Neutrophil (primary cell): ENCODE measurements around the gene GTSE1.
A peak's percentile ranks its signal among the peaks of the same experiment; 100 is the strongest.

Experiments used
- H3K27ac ChIP-seq: fragments of 200-600 bp; sonication (generic); 2 replicates; pipeline ENCODE4 v1.5.1; 2016; ENCODE audit warnings: mild to moderate bottlenecking, moderate library complexity
- H3K27me3 ChIP-seq: fragments of 200-600 bp; sonication (generic); 2 replicates; pipeline ENCODE4 v1.6.0; 2016; ENCODE audit warnings: mild to moderate bottlenecking
- H3K36me3 ChIP-seq: fragments of 200-600 bp; sonication (generic); 2 replicates; pipeline ENCODE4 v1.5.1; 2017
- H3K4me1 ChIP-seq, 2 experiments: fragments of 200-600 bp in 1 of 2; sonication (generic) in 1 of 2; 1 replicate in 1 of 2; 2 replicates in 1 of 2; pipeline versions ENCODE4 v1.5.1 to v1.6.1; 2013 to 2016; ENCODE audit warnings: low read depth in 1 of 2, low read length in 1 of 2, mild to moderate bottlenecking in 1 of 2, moderate library complexity in 1 of 2; ENCODE audit not compliant: control insufficient read depth in 1 of 2, insufficient read depth in 1 of 2
- H3K4me3 ChIP-seq, 2 experiments: fragments of 200-600 bp in 1 of 2; sonication (generic) in 1 of 2; 1 replicate in 1 of 2; 2 replicates in 1 of 2; pipeline ENCODE4 v1.5.1; 2013 to 2016; ENCODE audit warnings: low read depth in 1 of 2, low read length in 1 of 2, mild to moderate bottlenecking in 1 of 2, moderate library complexity in 1 of 2
- H3K9me3 ChIP-seq: fragments of 200-600 bp; sonication (generic); 2 replicates; pipeline ENCODE4 v1.5.1; 2016
- CTCF ChIP-seq: fragments of 200-600 bp; sonication (generic); IDR thresholded peaks from 2 replicates; pipeline ENCODE4 v1.5.1; 2016; ENCODE audit warnings: antibody characterized with exemption

GTSE1 gene

GRCh38 chr22:46352691-46353386 lies 56.2 kb downstream of the GTSE1 start:
- H3K27ac ChIP-seq = no peak overlapping the region
- no peaks in the 10 kb centered on the region for H3K27me3 ChIP-seq
- peaks cover 96% of the 10 kb centered on the region for H3K36me3 ChIP-seq
- no peaks in the 10 kb centered on the region for H3K4me1 ChIP-seq
- no peaks in the 10 kb centered on the region for H3K9me3 ChIP-seq
- TF ChIP-seq CTCF = no peak
- H3K4me3 ChIP-seq = no peak overlapping the region

- no peak for TF ChIP-seq CTCF
- H3K27ac ChIP-seq = no peak overlapping the region
- peaks cover 96% of the 10 kb centered on the region for H3K36me3 ChIP-seq
- H3K9me3 ChIP-seq = no peaks in the 10 kb centered on the region
- H3K27me3 ChIP-seq = no peaks in the 10 kb centered on the region
- H3K4me3 ChIP-seq = no peak overlapping the region
- H3K4me1 ChIP-seq = no peaks in the 10 kb centered on the region
These were observed 56.9 kb downstream of the GTSE1 start for GRCh38 chr22:46353483-46354105.

- no peaks in the 10 kb centered on the region for H3K27me3 ChIP-seq
- no peak overlapping the region for H3K4me3 ChIP-seq
- no peaks in the 10 kb centered on the region for H3K4me1 ChIP-seq
- H3K36me3 ChIP-seq = peaks cover 91% of the 10 kb centered on the region
- no peak overlapping the region for H3K27ac ChIP-seq
- H3K9me3 ChIP-seq = no peaks in the 10 kb centered on the region
- no peak for TF ChIP-seq CTCF
These were observed 57.7 kb downstream of the GTSE1 start for GRCh38 chr22:46354176-46354992.

GRCh38 chr22:46354993-46355305 lies 58.3 kb downstream of the GTSE1 start:
- Histone ChIP-seq H3K27me3 (no peaks in the 10 kb centered on the region), H3K27ac (no peak overlapping the region), H3K36me3 (peaks cover 87% of the 10 kb centered on the region), H3K4me1 (no peaks in the 10 kb centered on the region), H3K9me3 (no peaks in the 10 kb centered on the region), H3K4me3 (no peak overlapping the region)
- no peak for TF ChIP-seq CTCF

GRCh38 chr22:46355369-46355995 lies 58.8 kb downstream of the GTSE1 start:
- Histone ChIP-seq H3K27me3 (no peaks in the 10 kb centered on the region), H3K4me3 (no peak overlapping the region), H3K27ac (no peak overlapping the region), H3K9me3 (no peaks in the 10 kb centered on the region), H3K4me1 (no peaks in the 10 kb centered on the region), H3K36me3 (peaks cover 82% of the 10 kb centered on the region)
- TF ChIP-seq CTCF = peak; percentile 22
